Measurements from ENCODE around the gene FOXN3. TPM values are rescaled to one million over a fixed set of nuclear protein-coding genes. Genes with fewer than 3 reads are reported as not detected.

Gene FOXN3
- total RNA-seq, 1 donor from 2014 or later = 34.5 TPM

DNA sequence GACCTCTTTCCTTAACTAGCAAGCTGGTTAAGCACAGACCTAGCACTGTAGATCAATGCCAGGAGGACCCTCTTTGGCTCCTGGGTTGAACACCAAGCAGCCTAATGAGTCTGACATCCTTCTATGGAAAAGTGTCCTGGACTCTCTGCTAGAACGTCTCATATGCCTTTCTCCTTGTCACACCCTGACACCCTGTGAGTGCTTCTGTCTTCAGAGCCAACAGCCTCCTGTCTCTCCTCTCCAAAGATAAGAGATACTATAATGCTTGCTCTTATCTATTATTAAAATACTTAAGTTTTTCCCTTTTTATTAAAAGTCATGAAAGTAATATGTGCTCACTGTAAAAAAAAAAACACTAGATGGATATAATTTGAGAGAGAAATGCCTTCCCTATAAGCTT, 222.7 kb downstream of the FOXN3 start:
- no peaks in the 10 kb centered on the region for H3K36me3 ChIP-seq (ENCODE audit: control insufficient read depth, insufficient read depth, low read length)
- H3K27me3 ChIP-seq (ENCODE audit: control insufficient read depth, insufficient read depth, low read length) = no peaks in the 10 kb centered on the region
- no peak for DNase-seq (ENCODE audit: low read depth)
- no peak overlapping the region for H3K4me3 ChIP-seq (ENCODE audit: low read depth, low read length)
- TF ChIP-seq, protein P1, sequence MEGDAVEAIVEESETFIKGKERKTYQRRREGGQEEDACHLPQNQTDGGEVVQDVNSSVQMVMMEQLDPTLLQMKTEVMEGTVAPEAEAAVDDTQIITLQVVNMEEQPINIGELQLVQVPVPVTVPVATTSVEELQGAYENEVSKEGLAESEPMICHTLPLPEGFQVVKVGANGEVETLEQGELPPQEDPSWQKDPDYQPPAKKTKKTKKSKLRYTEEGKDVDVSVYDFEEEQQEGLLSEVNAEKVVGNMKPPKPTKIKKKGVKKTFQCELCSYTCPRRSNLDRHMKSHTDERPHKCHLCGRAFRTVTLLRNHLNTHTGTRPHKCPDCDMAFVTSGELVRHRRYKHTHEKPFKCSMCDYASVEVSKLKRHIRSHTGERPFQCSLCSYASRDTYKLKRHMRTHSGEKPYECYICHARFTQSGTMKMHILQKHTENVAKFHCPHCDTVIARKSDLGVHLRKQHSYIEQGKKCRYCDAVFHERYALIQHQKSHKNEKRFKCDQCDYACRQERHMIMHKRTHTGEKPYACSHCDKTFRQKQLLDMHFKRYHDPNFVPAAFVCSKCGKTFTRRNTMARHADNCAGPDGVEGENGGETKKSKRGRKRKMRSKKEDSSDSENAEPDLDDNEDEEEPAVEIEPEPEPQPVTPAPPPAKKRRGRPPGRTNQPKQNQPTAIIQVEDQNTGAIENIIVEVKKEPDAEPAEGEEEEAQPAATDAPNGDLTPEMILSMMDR (IDR thresholded peaks at IDR 0.05; ENCODE audit: insufficient read depth, low read length, poor library complexity, severe bottlenecking) = no peak

DNA sequence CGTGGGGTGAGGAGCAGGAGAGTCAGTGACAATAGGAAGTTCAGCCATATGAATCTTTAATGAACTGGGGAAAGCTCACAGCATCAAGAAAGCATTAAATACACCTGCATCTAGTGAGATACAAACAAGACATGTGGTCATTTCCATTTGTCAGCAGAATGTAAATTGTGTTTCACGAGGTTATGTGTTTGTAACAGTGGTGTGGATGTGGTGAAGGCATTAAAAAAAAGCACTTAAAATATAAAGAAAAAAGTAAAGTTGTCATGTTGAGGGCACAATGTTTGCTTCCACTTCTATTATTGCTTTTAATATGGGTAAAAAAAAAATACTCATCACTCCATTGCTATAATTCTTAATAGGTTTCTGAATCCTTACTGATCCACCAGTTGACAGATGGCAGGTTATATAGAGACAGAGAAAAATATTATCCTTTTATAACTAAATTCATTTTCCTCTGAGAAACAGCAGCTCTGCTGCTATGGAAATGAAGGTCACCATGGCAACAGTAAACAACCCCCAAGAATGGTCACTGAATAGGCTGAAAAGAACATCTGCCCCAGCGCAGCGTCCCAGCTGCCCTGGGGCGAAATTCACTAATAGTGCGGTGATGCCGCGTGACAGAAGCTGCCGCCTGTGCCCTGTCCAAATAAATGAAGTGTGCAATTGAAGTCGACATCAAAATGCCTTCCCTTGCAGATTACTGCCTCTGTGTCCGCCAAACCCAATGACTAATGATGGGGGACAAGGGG, 226.1 kb downstream of the FOXN3 start:
- Histone ChIP-seq H3K36me3 (ENCODE audit: control insufficient read depth, insufficient read depth, low read length) (no peaks in the 10 kb centered on the region), H3K27me3 (ENCODE audit: control insufficient read depth, insufficient read depth, low read length) (no peaks in the 10 kb centered on the region), H3K4me3 (ENCODE audit: low read depth, low read length) (no peak overlapping the region)
- DNase-seq (ENCODE audit: low read depth) = no peak
- TF ChIP-seq, protein P1 (IDR thresholded peaks at IDR 0.05; ENCODE audit: insufficient read depth, low read length, poor library complexity, severe bottlenecking) = no peak

DNA sequence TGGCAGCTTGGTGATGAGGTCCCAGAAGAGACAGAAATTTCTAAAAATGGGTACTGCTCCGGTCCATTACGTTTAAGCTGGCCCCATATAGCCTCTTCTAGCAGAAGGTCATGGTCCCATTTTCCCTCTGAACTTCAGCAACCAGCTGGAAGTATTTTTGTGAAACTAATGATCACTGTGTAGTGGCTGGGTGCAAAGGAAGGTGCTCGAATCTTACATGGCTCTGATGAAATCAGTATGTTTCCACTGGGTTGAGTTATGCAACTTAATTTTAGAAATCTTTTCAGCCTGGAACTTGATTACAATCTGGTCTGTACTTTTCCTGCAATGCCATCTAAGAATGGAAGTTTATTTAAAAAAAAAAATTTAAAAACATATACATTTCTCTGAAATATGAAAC, 228.5 kb downstream of the FOXN3 start:
- Histone ChIP-seq H3K27me3 (ENCODE audit: control insufficient read depth, insufficient read depth, low read length) (no peaks in the 10 kb centered on the region), H3K4me3 (ENCODE audit: low read depth, low read length) (no peak overlapping the region), H3K36me3 (ENCODE audit: control insufficient read depth, insufficient read depth, low read length) (no peaks in the 10 kb centered on the region)
- TF ChIP-seq, protein P1 (IDR thresholded peaks at IDR 0.05; ENCODE audit: insufficient read depth, low read length, poor library complexity, severe bottlenecking) = no peak
- DNase-seq (ENCODE audit: low read depth) = no peak

DNA sequence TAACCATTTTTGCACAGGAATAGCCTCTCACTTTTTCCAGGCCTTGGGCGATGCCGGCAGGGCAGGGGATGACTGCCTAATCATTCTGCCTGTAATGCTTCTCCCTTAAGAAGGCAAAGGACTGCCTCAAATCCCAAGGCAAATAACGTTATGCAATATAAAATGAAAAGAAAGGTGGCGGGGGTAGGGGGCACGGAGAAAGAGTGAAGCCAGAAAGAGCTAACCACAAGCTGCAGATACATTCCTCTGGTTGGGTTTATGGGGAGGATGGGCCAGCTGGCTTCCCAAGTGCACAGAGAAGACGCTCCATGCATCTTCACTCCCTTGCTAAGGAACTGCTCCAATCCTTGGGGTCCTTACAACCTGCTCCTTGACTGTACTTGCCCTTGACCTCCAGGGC, 229.5 kb downstream of the FOXN3 start:
- Histone ChIP-seq H3K4me3 (ENCODE audit: low read depth, low read length) (no peak overlapping the region), H3K36me3 (ENCODE audit: control insufficient read depth, insufficient read depth, low read length) (no peaks in the 10 kb centered on the region), H3K27me3 (ENCODE audit: control insufficient read depth, insufficient read depth, low read length) (no peaks in the 10 kb centered on the region)
- TF ChIP-seq, protein P1 (IDR thresholded peaks at IDR 0.05; ENCODE audit: insufficient read depth, low read length, poor library complexity, severe bottlenecking) = no peak
- no peak for DNase-seq (ENCODE audit: low read depth)

DNA sequence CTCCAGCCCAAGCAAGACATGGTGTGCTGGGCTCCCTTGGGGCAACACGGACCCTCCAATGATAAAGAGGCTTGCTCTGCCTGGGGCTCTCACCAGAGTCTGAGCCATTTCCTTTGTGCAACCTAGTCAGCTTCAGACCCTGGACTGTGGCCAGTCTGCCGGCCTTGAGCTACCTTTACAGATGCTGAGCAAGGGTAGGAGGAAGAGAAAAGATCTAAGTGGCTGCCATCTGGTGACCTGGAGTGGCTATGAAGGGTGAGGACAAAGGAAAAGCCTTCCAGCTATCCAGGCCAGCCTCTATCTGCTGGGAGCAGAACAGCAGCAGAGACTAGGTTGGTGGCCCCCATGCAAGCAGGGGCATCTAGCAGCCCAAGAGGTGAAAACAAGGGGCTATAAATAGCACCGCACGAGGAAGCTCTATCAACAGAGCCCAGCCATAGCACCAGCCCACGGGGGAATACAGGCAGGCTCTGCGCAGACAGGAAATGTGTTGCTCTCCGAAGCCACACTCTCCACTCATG, 230.1 kb downstream of the FOXN3 start:
- no peak for DNase-seq (ENCODE audit: low read depth)
- TF ChIP-seq, protein P1 (IDR thresholded peaks at IDR 0.05; ENCODE audit: insufficient read depth, low read length, poor library complexity, severe bottlenecking) = no peak
- H3K4me3 ChIP-seq (ENCODE audit: low read depth, low read length) = no peak overlapping the region
- H3K27me3 ChIP-seq (ENCODE audit: control insufficient read depth, insufficient read depth, low read length) = no peaks in the 10 kb centered on the region
- no peaks in the 10 kb centered on the region for H3K36me3 ChIP-seq (ENCODE audit: control insufficient read depth, insufficient read depth, low read length)

All from kidney epithelial cell (primary cell).